Hematopoietic multipotent progenitor cell treated with erythropoietin and hydrocortisone succinate and interleukin-3 and kit ligand, for 17 days (in vitro differentiated cells): Measurements from ENCODE around the gene LMOD3.

Source experiments
- DNase-seq: peaks from one replicate; pipeline ENCODE4 v3.0.0-alpha.2; 2015; ENCODE audit warnings: low spot score

Gene LMOD3

GRCh38 chr3:69121950-69122349 is 445 bp downstream of the LMOD3 start:
- DNase-seq: no peak

GRCh38 chr3:69121513-69121912 is 882 bp downstream of the LMOD3 start:
- DNase-seq: no peak

- DNase-seq: peak; percentile 89
Measured at GRCh38 chr3:69120879-69121464, 1.4 kb downstream of the LMOD3 start.

- DNase-seq: no peak
Measured at GRCh38 chr3:69119681-69120080, 2.7 kb downstream of the LMOD3 start.

- DNase-seq: no peak
Measured at GRCh38 chr3:69119138-69119537, 3.3 kb downstream of the LMOD3 start.

- no peak for DNase-seq
Measured at GRCh38 chr3:69118555-69118954, 3.8 kb downstream of the LMOD3 start.

- DNase-seq: no peak
Measured at GRCh38 chr3:69116897-69117296, 5.5 kb downstream of the LMOD3 start.

- no peak for DNase-seq
Measured at GRCh38 chr3:69116162-69116561, 6.2 kb downstream of the LMOD3 start.

- DNase-seq: no peak
Measured at GRCh38 chr3:69115731-69116130, 6.7 kb downstream of the LMOD3 start.

GRCh38 chr3:69113536-69113935 is 8.9 kb downstream of the LMOD3 start:
- DNase-seq: no peak

GRCh38 chr3:69110941-69111546 is 11.4 kb downstream of the LMOD3 start:
- DNase-seq: no peak

- no peak for DNase-seq
Measured at GRCh38 chr3:69108811-69109210, 13.6 kb downstream of the LMOD3 start.

- no peak for DNase-seq
Measured at GRCh38 chr3:69107841-69108240, 14.6 kb downstream of the LMOD3 start.

GRCh38 chr3:69105320-69105719 is 17.1 kb downstream of the LMOD3 start:
- DNase-seq: no peak

GRCh38 chr3:69104586-69104985 is 17.8 kb downstream of the LMOD3 start:
- DNase-seq: no peak

- no peak for DNase-seq
Measured at GRCh38 chr3:69103123-69103522, 19.3 kb downstream of the LMOD3 start.

- DNase-seq: no peak
Measured at GRCh38 chr3:69102384-69102783, 20.0 kb downstream of the LMOD3 start.

GRCh38 chr3:69099576-69099975 is 22.8 kb downstream of the LMOD3 start:
- no peak for DNase-seq

GRCh38 chr3:69097407-69098086 is 24.8 kb downstream of the LMOD3 start:
- no peak for DNase-seq

- no peak for DNase-seq
Measured at GRCh38 chr3:69096299-69096698, 26.1 kb downstream of the LMOD3 start.

GRCh38 chr3:69095636-69096035 is 26.8 kb downstream of the LMOD3 start:
- DNase-seq: peak; percentile 27

GRCh38 chr3:69094467-69095205 is 27.8 kb downstream of the LMOD3 start:
- peak; percentile 14 for DNase-seq

- DNase-seq: no peak
Measured at GRCh38 chr3:69092030-69092516, 30.3 kb downstream of the LMOD3 start.
